Inferior parietal cortex (tissue), 1 donor: Measurements from ENCODE around the gene CCDC40.
A peak's percentile ranks its signal among the peaks of the same experiment; 100 is the strongest.

Experiments used
- DNase-seq: peaks from one replicate; pipeline ENCODE4 v3.0.0-alpha.2; 2016; ENCODE audit errors: extremely low spot score

Gene CCDC40

DNA sequence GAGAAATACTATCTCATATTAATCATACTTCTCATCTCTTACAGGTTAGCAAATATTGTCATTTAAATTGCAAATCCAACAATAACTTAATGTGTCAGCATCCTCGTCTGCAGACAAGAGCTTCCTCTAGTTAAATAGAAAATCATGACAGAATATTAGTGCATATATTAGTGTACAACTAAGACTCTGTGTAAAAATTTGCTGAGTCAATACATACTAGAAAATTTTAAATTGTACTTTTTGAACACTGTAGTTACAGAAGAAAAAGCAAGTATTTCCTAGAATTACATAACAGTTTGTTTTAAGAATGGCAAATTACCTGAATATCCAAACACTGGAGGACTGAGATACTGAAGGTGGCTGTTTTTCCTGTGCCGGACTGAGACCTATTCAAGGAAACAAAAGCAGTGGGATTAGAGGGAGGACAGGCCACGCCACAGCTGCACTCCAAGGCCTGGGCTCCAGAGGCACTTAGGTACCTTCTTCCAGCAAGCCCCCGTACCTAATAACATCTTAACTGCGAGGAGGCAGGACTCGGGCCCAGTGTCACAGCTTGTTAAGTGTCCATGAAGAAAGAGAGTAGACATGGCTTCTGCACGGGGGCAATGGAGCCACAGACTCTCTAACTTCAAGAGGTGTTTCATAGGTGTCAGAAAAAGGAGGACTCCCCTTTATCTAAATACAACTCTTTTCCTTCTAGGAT is 105.2 kb downstream of the CCDC40 start:
- DNase-seq, result no peak

DNA sequence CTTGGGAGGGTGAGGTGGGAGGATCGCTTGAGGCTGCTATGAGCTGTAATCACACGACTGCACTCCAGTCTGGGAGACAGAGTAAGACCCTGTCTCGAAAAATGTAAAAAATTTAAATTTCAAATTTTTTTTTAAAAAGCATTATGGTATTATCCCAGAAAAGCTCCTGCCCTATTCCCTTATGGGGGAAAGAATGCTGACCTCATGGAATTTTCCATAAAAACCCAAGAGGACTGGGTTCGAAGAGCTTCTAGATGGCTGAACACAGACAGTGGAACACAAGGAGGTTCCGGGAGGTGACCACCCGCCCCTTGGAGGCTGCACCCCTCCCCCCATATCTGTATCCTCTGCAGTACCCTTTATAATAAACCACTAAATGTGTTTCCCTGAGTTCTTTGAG is 106.5 kb downstream of the CCDC40 start:
- DNase-seq, result no peak

DNA sequence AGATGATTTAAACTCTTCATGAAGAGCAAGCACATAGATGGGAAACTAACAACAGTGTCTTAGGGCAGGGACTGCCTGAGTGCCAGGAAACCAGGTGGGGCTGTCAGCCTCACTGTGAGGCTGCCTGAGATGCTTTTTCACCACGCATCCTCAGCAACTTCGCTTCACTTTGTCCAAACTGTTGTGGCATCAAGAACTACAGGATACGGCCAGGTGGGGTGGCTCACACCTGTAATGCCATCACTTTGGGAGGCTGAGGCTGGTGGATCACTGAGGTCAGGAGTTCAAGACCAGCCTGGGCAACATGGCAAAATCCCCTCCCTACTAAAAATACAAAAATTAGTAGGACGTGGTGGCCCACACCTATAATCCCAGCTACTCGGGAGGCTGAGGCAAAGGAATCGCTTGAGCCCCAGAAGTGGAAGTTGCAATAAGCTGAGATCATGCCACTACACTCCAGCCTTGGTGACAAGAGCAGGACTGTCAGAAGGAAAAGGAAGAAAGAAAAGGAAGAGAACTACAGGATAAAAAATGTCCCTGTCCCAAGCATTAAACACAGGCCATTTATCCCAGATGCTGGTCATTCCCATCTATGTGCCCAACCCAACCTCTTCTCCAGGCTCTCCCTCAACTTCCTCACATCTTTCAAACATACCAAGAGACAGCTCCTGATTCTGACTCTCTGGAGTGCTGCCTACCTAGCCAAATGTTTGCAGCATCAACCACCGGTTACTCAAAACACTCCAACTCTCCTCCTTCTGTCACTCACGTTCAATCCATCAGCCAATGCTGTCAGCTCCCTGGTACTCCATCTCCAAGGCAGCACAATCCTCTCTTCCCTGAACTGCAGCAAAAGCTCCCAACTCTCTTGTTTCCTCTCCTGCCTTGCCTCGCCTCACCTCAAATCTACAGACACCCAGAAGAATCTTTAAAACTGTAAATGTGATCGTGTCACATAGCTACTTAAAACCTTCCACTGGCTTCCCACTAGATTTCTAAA is 108.9 kb downstream of the CCDC40 start:
- DNase-seq, result no peak

DNA sequence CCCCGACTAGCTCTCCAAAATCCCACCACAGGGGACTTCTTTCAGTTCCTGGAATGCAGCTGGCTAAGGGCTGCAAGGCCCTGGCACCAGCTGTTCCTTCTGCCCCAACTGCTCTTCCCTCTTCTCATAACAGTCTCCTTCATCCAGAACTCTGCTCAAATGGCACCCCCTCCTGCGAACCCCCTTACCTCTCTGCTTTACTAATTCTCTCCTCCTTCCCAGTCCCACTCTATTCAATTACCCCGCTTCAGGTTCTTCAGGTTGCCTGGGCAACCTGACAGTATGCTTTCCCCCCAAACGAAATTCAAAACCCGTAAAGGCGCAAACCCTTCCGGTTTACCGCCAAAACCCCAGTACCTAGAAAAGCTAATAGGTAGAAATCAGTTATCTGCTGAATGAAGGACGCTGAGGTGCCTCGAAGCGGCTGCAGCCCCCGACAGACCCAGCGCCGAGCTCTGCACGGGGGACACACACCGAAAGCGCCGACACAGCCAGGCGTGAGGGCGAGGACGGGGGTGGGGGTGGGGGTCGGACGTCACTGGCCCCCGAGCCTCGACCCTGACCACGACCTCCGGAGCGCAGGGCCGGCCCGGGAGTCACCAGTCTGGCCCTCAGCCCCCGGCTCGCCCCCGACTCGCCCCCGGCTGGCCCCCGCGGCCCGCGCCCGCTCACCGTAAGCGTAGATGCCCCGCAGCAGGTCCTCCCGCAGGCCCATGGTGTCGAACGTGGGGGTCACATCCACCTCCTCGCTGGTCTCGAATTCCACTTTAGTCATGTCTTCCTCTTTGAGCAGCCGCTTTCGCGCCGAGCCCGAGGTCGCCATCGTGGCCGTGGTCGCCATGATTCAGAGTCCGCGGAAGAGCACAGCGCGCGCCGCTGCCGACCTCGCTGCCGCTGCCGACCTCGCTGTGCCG is 109.9 kb downstream of the CCDC40 start:
- DNase-seq, result no peak

DNA sequence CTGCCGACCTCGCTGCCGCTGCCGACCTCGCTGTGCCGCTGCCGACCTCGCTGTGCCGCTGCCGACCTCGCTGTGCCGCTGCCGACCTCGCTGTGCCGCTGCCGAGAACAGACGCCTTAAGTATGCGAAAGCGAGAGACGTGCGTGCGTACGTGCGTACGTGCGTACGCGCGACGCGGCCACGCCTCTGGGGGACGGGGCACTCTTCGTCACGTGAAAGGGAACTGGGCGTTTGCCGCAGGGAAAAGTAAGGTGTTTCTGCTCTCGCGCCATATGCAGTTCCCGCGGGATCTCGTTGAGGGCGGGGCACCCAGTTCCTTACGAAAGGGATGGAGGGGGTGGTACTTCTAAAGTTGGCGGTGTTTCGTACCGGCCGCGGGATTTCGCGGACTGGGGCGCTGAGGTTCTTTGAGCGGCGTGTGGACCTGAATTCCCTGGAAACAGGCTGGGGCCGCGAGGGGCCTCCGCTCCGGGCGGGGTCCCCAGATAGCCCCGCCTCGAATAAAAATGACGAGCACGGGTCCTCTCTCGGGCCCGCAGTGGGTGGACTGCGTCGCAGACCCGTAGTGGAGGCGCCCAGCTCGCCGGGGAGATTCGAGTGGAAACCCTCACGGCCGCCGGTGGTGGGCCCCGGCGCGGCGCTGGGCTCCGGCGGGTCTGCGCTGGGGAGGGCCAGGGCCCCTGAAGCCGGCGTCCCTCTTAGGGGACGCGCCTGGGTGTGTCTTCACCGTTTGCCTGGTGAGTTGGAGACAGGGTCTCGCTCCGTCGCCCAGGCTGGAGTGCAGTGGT is 110.8 kb downstream of the CCDC40 start, which contains the start of gene EIF4A3:
Gene EIF4A3, minus strand, starts transcription at position 94 of the 788 bp plus-strand sequence. CDS start 167 bp downstream, outside the sequence.
- DNase-seq, result peak; percentile 98
